WTC11 (cell line): ENCODE results near the gene AGPS. TPM values are rescaled to one million over a fixed set of nuclear protein-coding genes. Genes with fewer than 3 reads are reported as not detected.

Source experiments
- ATAC-seq: fragments of 200-7000 bp; cut with Tn5 transposase; 2 replicates; pipeline ENCODE4 v1.10.0; 2021; ENCODE audit warnings: mild to moderate bottlenecking, moderate library complexity
- CTCF ChIA-PET: fragments of 300-600 bp; sonication (Branson Sonifier 250); formaldehyde crosslinking; loops from one replicate; lab custom pipeline; 2021; ENCODE audit warnings: antibody characterized with exemption; lab: Charles Lee
- POLR2A ChIA-PET: fragments of 350-600 bp; sonication (Branson Sonifier 250); formaldehyde crosslinking; loops from one replicate; lab custom pipeline; 2021; ENCODE audit warnings: antibody characterized with exemption; lab: Charles Lee
- DNase-seq: peaks from one replicate; pipeline ENCODE4 v3.0.0; 2021; ENCODE audit warnings: low spot score
- H3K27ac Mint-ChIP-seq: 2 replicates; pipeline ENCODE4 v1.8.0; 2021; ENCODE audit warnings: mixed read lengths
- H3K27me3 Mint-ChIP-seq: 2 replicates; pipeline ENCODE4 v1.8.0; 2021; ENCODE audit warnings: low read depth, mild to moderate bottlenecking, moderate library complexity, mixed read lengths
- H3K36me3 Mint-ChIP-seq: 2 replicates; pipeline ENCODE4 v1.8.0; 2021; ENCODE audit warnings: mixed read lengths
- H3K4me1 Mint-ChIP-seq: 2 replicates; pipeline ENCODE4 v1.8.0; 2022; ENCODE audit warnings: mixed read lengths
- H3K4me3 Mint-ChIP-seq: 2 replicates; pipeline ENCODE4 v1.8.0; 2021; ENCODE audit warnings: mild to moderate bottlenecking, moderate library complexity, mixed read lengths
- H3K9me3 Mint-ChIP-seq: 2 replicates; pipeline ENCODE4 v1.8.0; 2021; ENCODE audit warnings: mixed read lengths
- EMX1 ChIP-seq: fragments of 250-450 bp; sonication (Bioruptor Pico); IDR thresholded peaks from 2 replicates; pipeline ENCODE4 v1.8.0; 2021; ENCODE audit warnings: mild to moderate bottlenecking
- FOXJ3 ChIP-seq: sonication (generic); formaldehyde crosslinking; IDR thresholded peaks from 2 replicates; pipeline ENCODE4 v1.9.0; 2021; ENCODE audit warnings: missing genetic modification reagents, mild to moderate bottlenecking, borderline replicate concordance
- GRHL2 ChIP-seq: fragments of 250-450 bp; sonication (Bioruptor Pico); IDR thresholded peaks from 2 replicates; pipeline ENCODE4 v1.8.0; 2022; ENCODE audit warnings: mild to moderate bottlenecking, moderate library complexity; ENCODE audit not compliant: insufficient replicate concordance, severe bottlenecking
- HMGA2 ChIP-seq: fragments of 250-450 bp; sonication (Bioruptor Pico); IDR thresholded peaks from 2 replicates; pipeline ENCODE4 v1.4.0; 2021; ENCODE audit warnings: mild to moderate bottlenecking, moderate library complexity
- JUN ChIP-seq: sonication (generic); formaldehyde crosslinking; IDR thresholded peaks from 2 replicates; pipeline ENCODE4 v1.8.0; 2023; ENCODE audit warnings: mild to moderate bottlenecking, missing genetic modification reagents
- KAT7 ChIP-seq: sonication (generic); formaldehyde crosslinking; IDR thresholded peaks from 2 replicates; pipeline ENCODE4 v1.8.1; 2023; ENCODE audit warnings: missing genetic modification reagents, mild to moderate bottlenecking, borderline replicate concordance
- NR1H2 ChIP-seq: sonication (generic); formaldehyde crosslinking; IDR thresholded peaks from 2 replicates; pipeline ENCODE4 v1.9.0; 2021; ENCODE audit warnings: mild to moderate bottlenecking, moderate library complexity, missing genetic modification reagents
- NR3C1 ChIP-seq: sonication (generic); formaldehyde crosslinking; conservative IDR thresholded peaks from 2 replicates; pipeline ENCODE4 v1.8.1; 2023; ENCODE audit warnings: low read depth, mild to moderate bottlenecking, missing genetic modification reagents
- OVOL2 ChIP-seq: fragments of 250-450 bp; sonication (Bioruptor Pico); IDR thresholded peaks from 2 replicates; pipeline ENCODE4 v1.9.0; 2021; ENCODE audit warnings: mild to moderate bottlenecking, borderline replicate concordance
- PRRX2 ChIP-seq: fragments of 250-450 bp; sonication (Bioruptor Pico); IDR thresholded peaks from 2 replicates; pipeline ENCODE4 v1.8.0; 2021; ENCODE audit warnings: mild to moderate bottlenecking
- SOX15 ChIP-seq: fragments of 250-450 bp; sonication (Bioruptor Pico); IDR thresholded peaks from 2 replicates; pipeline ENCODE4 v1.9.0; 2021; ENCODE audit warnings: mild to moderate bottlenecking
- ZNF232 ChIP-seq: sonication (generic); formaldehyde crosslinking; IDR thresholded peaks from 2 replicates; pipeline ENCODE4 v1.8.0; 2022; ENCODE audit warnings: mild to moderate bottlenecking, missing genetic modification reagents
- total RNA-seq: library from RNA; stranded (reverse); gene quantifications from 3 replicates; pipeline ENCODE4 v1.2.3, GENCODE V29; 2021
- TF ChIP-seq, protein P1 (sequence below): sonication (generic); formaldehyde crosslinking; IDR thresholded peaks from 2 replicates; pipeline ENCODE4 v1.8.0; 2023; ENCODE audit warnings: missing genetic modification reagents, mild to moderate bottlenecking, borderline replicate concordance
- TF ChIP-seq, protein P2 (sequence below): sonication (generic); formaldehyde crosslinking; IDR thresholded peaks from 2 replicates; pipeline ENCODE4 v1.8.0; 2023; ENCODE audit warnings: missing genetic modification reagents
- TF ChIP-seq, protein P3 (sequence below): sonication (generic); formaldehyde crosslinking; IDR thresholded peaks from 2 replicates; pipeline ENCODE4 v1.8.1; 2023; ENCODE audit warnings: mild to moderate bottlenecking, missing genetic modification reagents
- TF ChIP-seq, protein P4 (sequence below): sonication (generic); formaldehyde crosslinking; conservative IDR thresholded peaks from 2 replicates; pipeline ENCODE4 v1.8.1; 2022; ENCODE audit warnings: mild to moderate bottlenecking, missing genetic modification reagents
- TF ChIP-seq, protein P5 (sequence below): fragments of 250-450 bp; sonication (Bioruptor Pico); conservative IDR thresholded peaks from 2 replicates; pipeline ENCODE4 v1.9.0; 2021; ENCODE audit warnings: mild to moderate bottlenecking
- TF ChIP-seq, protein P6 (sequence below): sonication (generic); formaldehyde crosslinking; IDR thresholded peaks from 2 replicates; pipeline ENCODE4 v1.8.0; 2022; ENCODE audit warnings: mild to moderate bottlenecking, missing genetic modification reagents
- TF ChIP-seq, protein P7 (sequence below): sonication (generic); formaldehyde crosslinking; IDR thresholded peaks from 2 replicates; pipeline ENCODE4 v1.8.0; 2023; ENCODE audit warnings: mild to moderate bottlenecking, missing genetic modification reagents

Gene AGPS
- total RNA-seq, 1 experiment from 2014 or later: 60.8 TPM

DNA sequence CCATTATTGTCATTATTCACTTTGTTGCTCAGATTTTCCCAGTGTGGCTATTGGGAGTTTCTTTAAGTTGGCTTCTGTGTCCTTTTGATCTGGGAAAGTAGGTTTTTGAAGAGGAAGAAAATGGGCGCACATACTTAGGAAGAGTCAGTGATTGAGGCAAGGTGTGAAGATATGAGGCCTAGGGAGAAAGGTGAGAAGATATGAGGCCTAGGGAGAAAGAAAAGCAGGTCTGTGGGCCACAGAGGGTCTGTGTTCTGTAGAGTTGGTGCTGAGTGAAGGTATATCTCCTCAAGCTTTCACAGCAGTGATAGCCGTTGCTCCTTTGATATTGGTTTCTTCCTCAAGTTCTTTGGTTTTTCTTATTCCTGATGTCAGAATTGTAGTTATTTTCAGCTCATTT, 126.2 kb downstream of the AGPS start (continued):
- TF ChIP-seq, protein P1, sequence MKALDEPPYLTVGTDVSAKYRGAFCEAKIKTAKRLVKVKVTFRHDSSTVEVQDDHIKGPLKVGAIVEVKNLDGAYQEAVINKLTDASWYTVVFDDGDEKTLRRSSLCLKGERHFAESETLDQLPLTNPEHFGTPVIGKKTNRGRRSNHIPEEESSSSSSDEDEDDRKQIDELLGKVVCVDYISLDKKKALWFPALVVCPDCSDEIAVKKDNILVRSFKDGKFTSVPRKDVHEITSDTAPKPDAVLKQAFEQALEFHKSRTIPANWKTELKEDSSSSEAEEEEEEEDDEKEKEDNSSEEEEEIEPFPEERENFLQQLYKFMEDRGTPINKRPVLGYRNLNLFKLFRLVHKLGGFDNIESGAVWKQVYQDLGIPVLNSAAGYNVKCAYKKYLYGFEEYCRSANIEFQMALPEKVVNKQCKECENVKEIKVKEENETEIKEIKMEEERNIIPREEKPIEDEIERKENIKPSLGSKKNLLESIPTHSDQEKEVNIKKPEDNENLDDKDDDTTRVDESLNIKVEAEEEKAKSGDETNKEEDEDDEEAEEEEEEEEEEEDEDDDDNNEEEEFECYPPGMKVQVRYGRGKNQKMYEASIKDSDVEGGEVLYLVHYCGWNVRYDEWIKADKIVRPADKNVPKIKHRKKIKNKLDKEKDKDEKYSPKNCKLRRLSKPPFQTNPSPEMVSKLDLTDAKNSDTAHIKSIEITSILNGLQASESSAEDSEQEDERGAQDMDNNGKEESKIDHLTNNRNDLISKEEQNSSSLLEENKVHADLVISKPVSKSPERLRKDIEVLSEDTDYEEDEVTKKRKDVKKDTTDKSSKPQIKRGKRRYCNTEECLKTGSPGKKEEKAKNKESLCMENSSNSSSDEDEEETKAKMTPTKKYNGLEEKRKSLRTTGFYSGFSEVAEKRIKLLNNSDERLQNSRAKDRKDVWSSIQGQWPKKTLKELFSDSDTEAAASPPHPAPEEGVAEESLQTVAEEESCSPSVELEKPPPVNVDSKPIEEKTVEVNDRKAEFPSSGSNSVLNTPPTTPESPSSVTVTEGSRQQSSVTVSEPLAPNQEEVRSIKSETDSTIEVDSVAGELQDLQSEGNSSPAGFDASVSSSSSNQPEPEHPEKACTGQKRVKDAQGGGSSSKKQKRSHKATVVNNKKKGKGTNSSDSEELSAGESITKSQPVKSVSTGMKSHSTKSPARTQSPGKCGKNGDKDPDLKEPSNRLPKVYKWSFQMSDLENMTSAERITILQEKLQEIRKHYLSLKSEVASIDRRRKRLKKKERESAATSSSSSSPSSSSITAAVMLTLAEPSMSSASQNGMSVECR (CRISPR knock-in tag): no peak
- TF ChIP-seq EMX1 (CRISPR knock-in tag) (no peak), NR1H2 (CRISPR knock-in tag) (no peak)
- TF ChIP-seq, protein P2, sequence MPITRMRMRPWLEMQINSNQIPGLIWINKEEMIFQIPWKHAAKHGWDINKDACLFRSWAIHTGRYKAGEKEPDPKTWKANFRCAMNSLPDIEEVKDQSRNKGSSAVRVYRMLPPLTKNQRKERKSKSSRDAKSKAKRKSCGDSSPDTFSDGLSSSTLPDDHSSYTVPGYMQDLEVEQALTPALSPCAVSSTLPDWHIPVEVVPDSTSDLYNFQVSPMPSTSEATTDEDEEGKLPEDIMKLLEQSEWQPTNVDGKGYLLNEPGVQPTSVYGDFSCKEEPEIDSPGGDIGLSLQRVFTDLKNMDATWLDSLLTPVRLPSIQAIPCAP: no peak
- TF ChIP-seq, protein P3, sequence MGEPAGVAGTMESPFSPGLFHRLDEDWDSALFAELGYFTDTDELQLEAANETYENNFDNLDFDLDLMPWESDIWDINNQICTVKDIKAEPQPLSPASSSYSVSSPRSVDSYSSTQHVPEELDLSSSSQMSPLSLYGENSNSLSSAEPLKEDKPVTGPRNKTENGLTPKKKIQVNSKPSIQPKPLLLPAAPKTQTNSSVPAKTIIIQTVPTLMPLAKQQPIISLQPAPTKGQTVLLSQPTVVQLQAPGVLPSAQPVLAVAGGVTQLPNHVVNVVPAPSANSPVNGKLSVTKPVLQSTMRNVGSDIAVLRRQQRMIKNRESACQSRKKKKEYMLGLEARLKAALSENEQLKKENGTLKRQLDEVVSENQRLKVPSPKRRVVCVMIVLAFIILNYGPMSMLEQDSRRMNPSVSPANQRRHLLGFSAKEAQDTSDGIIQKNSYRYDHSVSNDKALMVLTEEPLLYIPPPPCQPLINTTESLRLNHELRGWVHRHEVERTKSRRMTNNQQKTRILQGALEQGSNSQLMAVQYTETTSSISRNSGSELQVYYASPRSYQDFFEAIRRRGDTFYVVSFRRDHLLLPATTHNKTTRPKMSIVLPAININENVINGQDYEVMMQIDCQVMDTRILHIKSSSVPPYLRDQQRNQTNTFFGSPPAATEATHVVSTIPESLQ: no peak

DNA sequence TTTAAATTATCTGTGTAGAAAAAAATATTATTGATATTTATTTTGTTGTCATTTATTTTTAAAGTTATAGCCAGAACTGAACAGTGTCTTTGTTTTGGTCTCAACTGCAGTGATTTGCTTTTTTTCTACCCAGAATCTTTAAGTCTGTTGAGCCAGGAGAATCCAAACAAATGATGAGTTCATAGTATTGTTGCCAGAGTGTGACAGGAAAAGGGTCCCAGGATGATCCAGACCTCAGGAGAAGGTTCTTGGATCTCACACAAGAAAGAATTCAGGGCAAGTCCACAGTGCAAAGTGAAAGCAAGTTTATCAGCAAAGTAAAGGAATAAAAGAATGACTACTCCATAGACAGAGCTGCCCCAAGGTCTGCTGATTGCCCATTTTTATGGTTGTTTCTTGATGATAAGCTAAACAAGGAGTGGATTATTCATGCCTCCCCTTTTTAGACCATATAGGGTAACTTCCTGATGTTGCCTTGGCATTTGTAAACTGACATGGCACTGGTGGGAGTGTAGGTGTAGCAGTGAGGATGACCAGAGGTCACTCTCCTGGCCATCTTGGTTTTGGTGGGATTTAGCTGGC, 127.1 kb downstream of the AGPS start:
- CTCF ChIA-PET: interaction anchor here (0.6 kb wide), 1 partner anchor 1160 kb away, joined by 3 read pairs; no protein-coding TSS in a partner anchor
- Mint-ChIP-seq H3K27ac (no peak overlapping the region), H3K4me1 (peaks cover 30% of the 10 kb centered on the region), H3K4me3 (no peak overlapping the region), H3K9me3 (no peaks in the 10 kb centered on the region), H3K27me3 (no peaks in the 10 kb centered on the region), H3K36me3 (no peaks in the 10 kb centered on the region)
- DNase-seq (no peak), ATAC-seq (no peak)
- POLR2A ChIA-PET: no interaction called here
- TF ChIP-seq JUN (CRISPR knock-in tag) (no peak), HMGA2 (CRISPR knock-in tag) (no peak), SOX15 (CRISPR knock-in tag) (no peak), ZNF232 (no peak), FOXJ3 (CRISPR knock-in tag) (no peak), PRRX2 (CRISPR knock-in tag) (no peak), GRHL2 (no peak), KAT7 (CRISPR knock-in tag) (no peak), OVOL2 (no peak), NR3C1 (CRISPR knock-in tag) (no peak)
- TF ChIP-seq, protein P4, sequence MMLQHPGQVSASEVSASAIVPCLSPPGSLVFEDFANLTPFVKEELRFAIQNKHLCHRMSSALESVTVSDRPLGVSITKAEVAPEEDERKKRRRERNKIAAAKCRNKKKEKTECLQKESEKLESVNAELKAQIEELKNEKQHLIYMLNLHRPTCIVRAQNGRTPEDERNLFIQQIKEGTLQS (CRISPR knock-in tag): no peak
- TF ChIP-seq, protein P5, sequence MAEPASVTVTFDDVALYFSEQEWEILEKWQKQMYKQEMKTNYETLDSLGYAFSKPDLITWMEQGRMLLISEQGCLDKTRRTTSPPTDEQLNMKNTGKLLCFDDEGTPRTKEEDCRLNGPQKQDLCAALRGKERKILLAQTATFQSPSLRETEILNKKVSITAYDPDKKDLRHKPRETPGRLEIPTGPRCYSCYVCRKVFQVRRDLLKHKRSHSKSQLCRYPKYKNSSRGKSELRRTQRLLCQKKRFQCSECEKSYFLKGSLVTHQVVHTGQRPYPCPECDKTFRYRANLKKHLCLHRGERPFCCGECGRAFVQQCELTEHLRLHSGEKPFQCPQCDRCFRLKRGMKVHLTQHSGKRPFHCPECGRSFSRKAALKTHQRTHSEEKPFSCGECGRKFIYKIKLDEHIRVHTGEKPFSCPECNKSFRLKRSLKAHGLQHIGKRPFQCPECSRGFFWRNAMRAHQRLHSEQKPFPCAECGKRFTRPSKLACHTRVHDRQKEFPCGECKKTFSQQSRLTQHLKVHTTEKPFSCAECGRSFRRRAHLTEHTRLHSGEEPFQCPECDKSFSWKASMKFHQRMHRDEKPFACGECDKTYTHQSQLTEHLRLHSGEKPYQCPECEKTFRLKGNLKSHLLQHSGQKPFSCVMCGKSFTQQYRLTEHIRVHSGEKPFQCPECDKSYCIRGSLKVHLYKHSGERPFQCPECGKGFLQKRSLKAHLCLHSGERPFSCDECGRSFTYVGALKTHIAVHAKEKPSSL: no peak
- TF ChIP-seq, protein P6, sequence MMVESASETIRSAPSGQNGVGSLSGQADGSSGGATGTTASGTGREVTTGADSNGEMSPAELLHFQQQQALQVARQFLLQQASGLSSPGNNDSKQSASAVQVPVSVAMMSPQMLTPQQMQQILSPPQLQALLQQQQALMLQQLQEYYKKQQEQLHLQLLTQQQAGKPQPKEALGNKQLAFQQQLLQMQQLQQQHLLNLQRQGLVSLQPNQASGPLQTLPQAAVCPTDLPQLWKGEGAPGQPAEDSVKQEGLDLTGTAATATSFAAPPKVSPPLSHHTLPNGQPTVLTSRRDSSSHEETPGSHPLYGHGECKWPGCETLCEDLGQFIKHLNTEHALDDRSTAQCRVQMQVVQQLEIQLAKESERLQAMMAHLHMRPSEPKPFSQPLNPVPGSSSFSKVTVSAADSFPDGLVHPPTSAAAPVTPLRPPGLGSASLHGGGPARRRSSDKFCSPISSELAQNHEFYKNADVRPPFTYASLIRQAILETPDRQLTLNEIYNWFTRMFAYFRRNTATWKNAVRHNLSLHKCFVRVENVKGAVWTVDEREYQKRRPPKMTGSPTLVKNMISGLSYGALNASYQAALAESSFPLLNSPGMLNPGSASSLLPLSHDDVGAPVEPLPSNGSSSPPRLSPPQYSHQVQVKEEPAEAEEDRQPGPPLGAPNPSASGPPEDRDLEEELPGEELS (CRISPR knock-in tag): no peak
- TF ChIP-seq, protein P7, sequence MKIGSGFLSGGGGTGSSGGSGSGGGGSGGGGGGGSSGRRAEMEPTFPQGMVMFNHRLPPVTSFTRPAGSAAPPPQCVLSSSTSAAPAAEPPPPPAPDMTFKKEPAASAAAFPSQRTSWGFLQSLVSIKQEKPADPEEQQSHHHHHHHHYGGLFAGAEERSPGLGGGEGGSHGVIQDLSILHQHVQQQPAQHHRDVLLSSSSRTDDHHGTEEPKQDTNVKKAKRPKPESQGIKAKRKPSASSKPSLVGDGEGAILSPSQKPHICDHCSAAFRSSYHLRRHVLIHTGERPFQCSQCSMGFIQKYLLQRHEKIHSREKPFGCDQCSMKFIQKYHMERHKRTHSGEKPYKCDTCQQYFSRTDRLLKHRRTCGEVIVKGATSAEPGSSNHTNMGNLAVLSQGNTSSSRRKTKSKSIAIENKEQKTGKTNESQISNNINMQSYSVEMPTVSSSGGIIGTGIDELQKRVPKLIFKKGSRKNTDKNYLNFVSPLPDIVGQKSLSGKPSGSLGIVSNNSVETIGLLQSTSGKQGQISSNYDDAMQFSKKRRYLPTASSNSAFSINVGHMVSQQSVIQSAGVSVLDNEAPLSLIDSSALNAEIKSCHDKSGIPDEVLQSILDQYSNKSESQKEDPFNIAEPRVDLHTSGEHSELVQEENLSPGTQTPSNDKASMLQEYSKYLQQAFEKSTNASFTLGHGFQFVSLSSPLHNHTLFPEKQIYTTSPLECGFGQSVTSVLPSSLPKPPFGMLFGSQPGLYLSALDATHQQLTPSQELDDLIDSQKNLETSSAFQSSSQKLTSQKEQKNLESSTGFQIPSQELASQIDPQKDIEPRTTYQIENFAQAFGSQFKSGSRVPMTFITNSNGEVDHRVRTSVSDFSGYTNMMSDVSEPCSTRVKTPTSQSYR (CRISPR knock-in tag): no peak
